IMR-90 (cell line): ENCODE data around the gene ASNSD1. TPM values are rescaled to one million over a fixed set of nuclear protein-coding genes. Genes with fewer than 3 reads are reported as not detected.

ENCODE experiments used
- ATAC-seq: fragments of 200-7000 bp; cut with Tn5 transposase; 2 replicates; pipeline ENCODE4 v1.9.1; 2020; ENCODE audit warnings: low read depth, mild to moderate bottlenecking, moderate library complexity
- BruUV-seq: library from RNA; stranded (reverse); fragments of 400-500 nt; replicated peaks from 2 replicates; lab custom pipeline; 2021; lab: Mats Ljungman, UMichigan
- CTCF ChIA-PET: fragments of 300-600 bp; formaldehyde crosslinking; extraction: SDS; loops from one replicate; lab custom pipeline; 2021; ENCODE audit warnings: antibody characterized with exemption; lab: Yijun Ruan, JAX
- POLR2A ChIA-PET: fragments of 300-600 bp; sonication (Branson Sonifier 250); formaldehyde crosslinking; loops from one replicate; lab custom pipeline; 2022; ENCODE audit warnings: antibody characterized with exemption; ENCODE audit not compliant: unreplicated experiment; lab: Charles Lee
- DNase-seq: peaks from one replicate; pipeline ENCODE4 v3.0.0; 2013
- H2AFZ ChIP-seq: replicated peaks from 2 replicates; pipeline ENCODE3; 2013; ENCODE audit warnings: low read length, mild to moderate bottlenecking; ENCODE audit not compliant: poor library complexity
- H2AK5ac ChIP-seq: 2 replicates; pipeline ENCODE4 v1.6.1; 2013; ENCODE audit warnings: low read depth, low read length, inconsistent platforms
- H2AK9ac ChIP-seq: replicated peaks from 2 replicates; pipeline ENCODE3; 2013; ENCODE audit warnings: mild to moderate bottlenecking, low read depth, low read length, moderate library complexity; ENCODE audit not compliant: poor library complexity
- H2BK120ac ChIP-seq: 2 replicates; pipeline ENCODE4 v1.6.1; 2013; ENCODE audit warnings: low read depth, low read length, inconsistent platforms
- H2BK15ac ChIP-seq: 3 replicates; pipeline ENCODE4 v1.6.1; 2013; ENCODE audit warnings: low read depth, low read length, inconsistent platforms
- H2BK20ac ChIP-seq: 2 replicates; pipeline ENCODE4 v1.6.1; 2013; ENCODE audit warnings: low read depth, mild to moderate bottlenecking, inconsistent platforms, low read length, moderate library complexity
- H2BK5ac ChIP-seq: 2 replicates; pipeline ENCODE4 v1.6.1; 2013; ENCODE audit warnings: mild to moderate bottlenecking, low read depth, low read length, inconsistent platforms; ENCODE audit not compliant: poor library complexity, severe bottlenecking
- H3K14ac ChIP-seq: replicated peaks from 2 replicates; pipeline ENCODE4 v1.6.1; 2013; ENCODE audit warnings: low read depth, low read length, inconsistent platforms
- H3K18ac ChIP-seq: 2 replicates; pipeline ENCODE4 v1.6.1; 2013; ENCODE audit warnings: low read depth, low read length, control low read depth
- H3K23ac ChIP-seq: 2 replicates; pipeline ENCODE4 v1.6.1; 2013; ENCODE audit warnings: low read depth, low read length, inconsistent platforms
- H3K27ac ChIP-seq: 2 replicates; pipeline ENCODE4 v1.5.1; 2013; ENCODE audit warnings: mild to moderate bottlenecking, control low read depth, low read length; ENCODE audit not compliant: insufficient read depth
- H3K27me3 ChIP-seq: 2 replicates; pipeline ENCODE4 v1.6.1; 2013; ENCODE audit warnings: low read length; ENCODE audit not compliant: control insufficient read depth, insufficient read depth
- H3K36me3 ChIP-seq: 2 replicates; pipeline ENCODE4 v1.6.1; 2013; ENCODE audit warnings: low read length, mixed read lengths; ENCODE audit not compliant: control insufficient read depth, insufficient read depth
- H3K4ac ChIP-seq: 2 replicates; pipeline ENCODE4 v1.6.1; 2013; ENCODE audit warnings: low read depth, low read length, inconsistent platforms
- H3K4me1 ChIP-seq: 2 replicates; pipeline ENCODE4 v1.6.1; 2013; ENCODE audit warnings: low read length, mixed read lengths; ENCODE audit not compliant: control insufficient read depth, insufficient read depth
- H3K4me2 ChIP-seq: 2 replicates; pipeline ENCODE4 v1.6.1; 2013; ENCODE audit warnings: low read depth, mild to moderate bottlenecking, control low read depth, low read length, moderate library complexity
- H3K4me3 ChIP-seq: 2 replicates; pipeline ENCODE4 v1.5.1; 2013; ENCODE audit warnings: low read depth, mild to moderate bottlenecking, control low read depth, low read length, moderate library complexity; ENCODE audit not compliant: insufficient read depth
- H3K56ac ChIP-seq: 2 replicates; pipeline ENCODE4 v1.6.1; 2013; ENCODE audit warnings: low read length, inconsistent platforms; ENCODE audit not compliant: insufficient read depth; ENCODE audit errors: extremely low read depth
- H3K79me1 ChIP-seq, 2 experiments: 2 replicates each; pipeline ENCODE4 v1.6.1; 2013; ENCODE audit warnings: low read length in 2 of 2, inconsistent platforms in 1 of 2, low read depth in 1 of 2
- H3K9ac ChIP-seq: 2 replicates; pipeline ENCODE4 v1.6.1; 2013; ENCODE audit warnings: low read depth, low read length, control low read depth
- H3K9me1 ChIP-seq: 2 replicates; pipeline ENCODE4 v1.6.1; 2013; ENCODE audit warnings: low read length, inconsistent platforms; ENCODE audit not compliant: insufficient read depth
- H3K9me3 ChIP-seq: 2 replicates; pipeline ENCODE4 v1.6.1; 2013; ENCODE audit warnings: low read length; ENCODE audit not compliant: control insufficient read depth, insufficient read depth
- H4K20me1 ChIP-seq: 2 replicates; pipeline ENCODE4 v1.6.1; 2013; ENCODE audit warnings: low read length, inconsistent platforms; ENCODE audit not compliant: insufficient read depth
- H4K5ac ChIP-seq: 2 replicates; pipeline ENCODE4 v1.6.1; 2013; ENCODE audit warnings: mild to moderate bottlenecking, low read depth, low read length, control low read depth
- H4K8ac ChIP-seq, 2 experiments: 2 replicates each; pipeline ENCODE4 v1.6.1; 2013; ENCODE audit warnings: low read depth in 2 of 2, low read length in 2 of 2, control low read depth in 1 of 2, inconsistent platforms in 1 of 2
- H4K91ac ChIP-seq: 2 replicates; pipeline ENCODE4 v1.6.1; 2013; ENCODE audit warnings: low read depth, low read length, inconsistent platforms; ENCODE audit not compliant: insufficient read depth
- CEBPB ChIP-seq: IDR thresholded peaks from 2 replicates; pipeline ENCODE4 v1.6.1; 2012; ENCODE audit warnings: low read depth, low read length, improper control_type of control experiment
- RAD21 ChIP-seq: IDR thresholded peaks from 2 replicates; pipeline ENCODE4 v1.6.1; 2012; ENCODE audit warnings: low read length, improper control_type of control experiment
- WGBS, 2 experiments: methylation state at CpG; one replicate each; pipeline versions ENCODE4 v1.1.5 to v1.1.7; 2013; ENCODE audit warnings: missing lambda C conversion rate in 2 of 2; ENCODE audit not compliant: insufficient read length in 1 of 2; ENCODE audit errors: extremely low coverage in 2 of 2; 5-methylcytosine and 5-hydroxymethylcytosine counted together
- dilution Hi-C: fragments of 300-500 bp; cut with HindIII; formaldehyde crosslinking; loops from one replicate; pipeline ENCODE4 v1.14.3; 2018; ENCODE audit warnings: low sequenced_read_pairs; ENCODE audit not compliant: unreplicated experiment
- in situ Hi-C: fragments of 300-500 bp; cut with MboI; formaldehyde crosslinking; loops from 3 replicates; pipeline ENCODE4 v1.14.3; 2019; ENCODE audit warnings: low sequenced_read_pairs, inconsistent platforms, mixed read lengths
- intact Hi-C: fragments of 100-400 bp; cut with micrococcal nuclease; formaldehyde crosslinking; loops from 2 replicates; pipeline ENCODE4 v1.10.0; 2022
- polyA plus RNA-seq, 3 experiments: library from polyadenylated mRNA; depleted of rRNA; stranded (reverse); fragments of >200 nt; gene quantifications; 2 replicates each; pipeline ENCODE4 v1.2.3, GENCODE V29; 2012; ENCODE audit warnings: low replicate concordance in 1 of 3
- total RNA-seq: library from RNA; depleted of rRNA; stranded (reverse); fragments of >200 nt; gene quantifications from 2 replicates; pipeline ENCODE4 v1.2.3, GENCODE V29; 2012

ASNSD1 gene
- total and polyA plus RNA-seq, 2 of the 4 experiments (the other 2 are of a cell fraction) = 29.1 to 35.7 TPM

GRCh38 chr2:189618197-189618596 is 43.1 kb upstream of the ASNSD1 start:
- Histone ChIP-seq H4K8ac (no peak overlapping the region), H4K91ac (no peak overlapping the region), H3K4ac (no peak overlapping the region), H2BK20ac (no peak overlapping the region), H3K18ac (no peak overlapping the region), H3K14ac (no peak overlapping the region), H3K9ac (no peak overlapping the region), H2AFZ (no peak overlapping the region), H3K56ac (no peak overlapping the region), H2BK120ac (no peak overlapping the region), H3K9me3 (no peaks in the 10 kb centered on the region), H3K36me3 (no peaks in the 10 kb centered on the region), H3K27me3 (no peaks in the 10 kb centered on the region), H2AK5ac (no peak overlapping the region), H4K20me1 (no peaks in the 10 kb centered on the region), H3K9me1 (no peaks in the 10 kb centered on the region), H3K23ac (no peak overlapping the region), H3K79me1 (no peaks in the 10 kb centered on the region), H4K5ac (no peak overlapping the region), H3K27ac (no peak overlapping the region), H2BK5ac (no peak overlapping the region), H2AK9ac (no peak overlapping the region), H3K4me1 (peaks cover 8% of the 10 kb centered on the region), H2BK15ac (no peak overlapping the region), H3K4me2 (no peak overlapping the region), H3K4me3 (no peak overlapping the region)
- ATAC-seq = no peak
- no peak for TF ChIP-seq CEBPB
- TF ChIP-seq RAD21 = no peak
- in situ Hi-C loops (no loop called here), intact Hi-C loops (no loop called here), dilution Hi-C loops (no loop called here)
- DNase-seq = no peak
- ChIA-PET POLR2A (no interaction called here), CTCF (interaction anchor here (0.6 kb wide), 1 partner anchor 646 kb away, joined by 6 read pairs; no protein-coding TSS in a partner anchor)
- BruUV-seq = no TSS peak
- no CpG with 5 or more reads among the region's 1 CpG for WGBS, 2 experiments
